ENCODE data around the gene HARBI1. TPM values are rescaled to one million over a fixed set of nuclear protein-coding genes. Genes with fewer than 3 reads are reported as not detected.

The HARBI1 gene, protein sequence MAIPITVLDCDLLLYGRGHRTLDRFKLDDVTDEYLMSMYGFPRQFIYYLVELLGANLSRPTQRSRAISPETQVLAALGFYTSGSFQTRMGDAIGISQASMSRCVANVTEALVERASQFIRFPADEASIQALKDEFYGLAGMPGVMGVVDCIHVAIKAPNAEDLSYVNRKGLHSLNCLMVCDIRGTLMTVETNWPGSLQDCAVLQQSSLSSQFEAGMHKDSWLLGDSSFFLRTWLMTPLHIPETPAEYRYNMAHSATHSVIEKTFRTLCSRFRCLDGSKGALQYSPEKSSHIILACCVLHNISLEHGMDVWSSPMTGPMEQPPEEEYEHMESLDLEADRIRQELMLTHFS
- total RNA-seq: 3.4 and 4.3 TPM in 2 replicates

DNA sequence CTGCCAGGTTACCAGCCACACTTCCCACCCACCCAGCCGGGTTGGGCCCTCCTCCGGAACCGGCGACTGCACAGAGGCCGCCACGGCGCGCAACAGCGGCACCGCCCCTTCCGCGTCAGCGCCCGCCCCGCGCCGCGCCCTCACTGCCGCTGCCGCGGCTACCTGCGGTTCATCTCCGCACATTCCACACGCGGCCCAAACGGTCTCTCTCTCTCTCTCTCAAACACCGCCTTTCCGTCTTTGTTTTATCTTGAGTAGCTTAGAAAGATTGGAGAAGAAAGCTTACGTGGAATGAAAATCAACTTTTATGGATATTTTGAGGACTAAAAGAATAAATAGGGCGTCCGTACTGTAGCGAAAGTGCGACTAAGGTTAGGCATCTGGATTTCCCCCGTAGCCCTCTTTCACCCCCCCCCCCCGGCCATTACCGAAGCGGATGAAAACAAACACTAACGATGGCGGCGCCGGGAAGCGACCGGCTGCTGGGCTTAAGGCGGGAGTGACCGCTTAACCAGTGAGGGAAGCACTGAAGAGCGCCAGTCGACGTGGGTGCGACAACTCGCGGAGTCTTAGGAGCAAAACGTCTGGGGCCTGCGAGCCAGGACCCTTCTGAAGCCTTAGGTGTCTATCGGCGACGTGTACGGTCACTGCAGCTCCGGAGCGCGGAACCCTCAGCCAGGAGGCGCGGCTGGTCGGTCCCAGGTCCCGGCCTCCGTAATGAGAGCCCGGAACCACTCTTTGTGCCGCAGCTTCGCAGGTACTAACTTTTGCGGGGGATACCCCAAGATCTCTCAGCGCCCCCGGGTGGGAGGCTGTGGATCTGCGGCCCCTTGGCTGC is at the start of gene HARBI1, which contains the start of gene ATG13:
Gene HARBI1, minus strand, starts transcription at position 94 of the 838 bp plus-strand sequence. CDS start 990 bp downstream, outside the sequence.
Gene ATG13, plus strand, starts transcription at position 420 of the 838 bp plus-strand sequence. CDS start 26,739 bp downstream, outside the sequence.

DNA sequence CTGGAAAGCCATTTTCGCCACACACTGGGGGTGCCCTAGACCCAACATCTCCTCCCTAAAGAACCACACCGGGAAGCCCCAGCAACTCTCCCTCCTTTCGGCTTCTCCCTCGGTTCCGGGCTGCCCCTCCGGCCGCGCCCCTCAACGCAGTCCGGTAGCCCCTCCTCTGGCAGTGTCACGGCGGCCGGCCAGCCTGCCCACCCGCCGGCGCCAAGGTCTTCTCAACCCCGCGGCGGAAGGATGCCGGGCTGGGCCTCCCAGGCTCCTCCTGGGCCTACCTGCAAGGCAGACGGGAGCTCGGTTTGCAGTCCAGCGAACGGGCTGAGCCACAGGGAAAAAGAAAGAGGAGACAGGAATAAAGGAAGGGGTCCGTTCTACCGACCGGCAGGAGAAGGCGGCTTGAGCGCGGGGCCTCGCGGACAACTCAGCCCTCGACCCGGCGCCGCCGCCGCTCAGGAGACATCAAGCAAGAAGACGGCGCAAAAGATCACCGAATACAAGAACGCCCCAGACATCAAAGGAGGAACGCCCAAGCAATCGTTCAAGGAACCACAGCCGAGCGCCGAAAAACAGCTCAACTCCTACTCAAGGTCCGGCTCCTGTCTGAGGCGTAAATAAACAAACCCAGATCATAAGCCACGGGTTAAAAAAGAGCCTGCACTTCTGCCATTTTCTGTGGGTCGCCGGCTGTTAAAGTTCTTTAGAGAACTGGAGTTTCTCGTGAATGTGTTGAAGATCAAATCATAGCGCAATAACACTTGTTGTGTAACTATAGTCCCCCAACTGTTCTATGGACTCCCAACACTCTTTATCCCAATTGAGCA is 23.3 kb downstream of the HARBI1 start, which contains the start of gene AMBRA1:
Gene AMBRA1, minus strand, starts transcription at position 474 of the 824 bp plus-strand sequence. CDS start 45,643 bp downstream, outside the sequence.

Other genes with a start within 250 kb of the HARBI1 start
- gene MDK, start 235.6 kb downstream of the HARBI1 start, total RNA-seq: 21.2 and 57.9 TPM in 2 replicates
- gene CHRM4, start 225.5 kb downstream of the HARBI1 start, total RNA-seq: 0.16 and 0.25 TPM in 2 replicates
- gene AMBRA1, start 23.2 kb downstream of the HARBI1 start, total RNA-seq: 16.0 and 27.7 TPM in 2 replicates
- 58.9 and 60.1 TPM in 2 replicates for gene ATG13, start 326 bp upstream of the HARBI1 start, total RNA-seq
- 17.8 and 28.9 TPM in 2 replicates for gene ARHGAP1, start 83.4 kb upstream of the HARBI1 start, total RNA-seq
- gene ZNF408, start 83.8 kb upstream of the HARBI1 start, total RNA-seq: 3.7 and 5.0 TPM in 2 replicates
- gene F2, start 102.0 kb upstream of the HARBI1 start, total RNA-seq: not detected in 2 replicates
- gene CKAP5, start 229.1 kb upstream of the HARBI1 start, total RNA-seq: 56.0 and 125 TPM in 2 replicates

Data from bladder microvascular endothelial cell (primary cell).